MM.1S (cell line): Measurements from ENCODE around the gene TRIL.

Experiments used
- CTCF ChIP-seq: fragments of 300-600 bp; sonication (generic); IDR thresholded peaks from 2 replicates; pipeline ENCODE4 v1.5.1; 2016; ENCODE audit warnings: antibody characterized with exemption, low read length, mixed read lengths
- EZH2 ChIP-seq: fragments of 300-600 bp; sonication (generic); optimal IDR thresholded peaks from 2 replicates; pipeline ENCODE3; 2017; ENCODE audit warnings: low read depth, mild to moderate bottlenecking, antibody characterized with exemption, low read length, mixed read lengths

- no peak for TF ChIP-seq CTCF
- TF ChIP-seq EZH2 = no peak
These were observed 47.7 kb upstream of the TRIL start for GRCh38 chr7:29005829-29006228.
